HEK293T (cell line): ENCODE data around the gene CCNB1.
"Not testable (repeated sequence)": the region's sequence is repeated elsewhere in the genome, so short reads cannot be mapped to it uniquely, and the experiment has no call there.

Experiments
- CTCF ChIA-PET: fragments of 350-600 bp; formaldehyde crosslinking; extraction: SDS; loops from one replicate; lab custom pipeline; 2021; ENCODE audit warnings: antibody characterized with exemption, inconsistent platforms; lab: Yijun Ruan, JAX
- POLR2A ChIA-PET: fragments of 350-600 bp; formaldehyde crosslinking; extraction: SDS; loops from one replicate; lab custom pipeline; 2020; ENCODE audit warnings: antibody characterized with exemption, inconsistent platforms; lab: Yijun Ruan, JAX
- DNase-seq: peaks from one replicate; pipeline ENCODE4 v3.0.0; 2012; ENCODE audit warnings: mixed read lengths; ENCODE audit errors: extremely low spot score
- ARNT ChIP-seq: fragments of 450-650 bp; IDR thresholded peaks from 2 replicates; pipeline ENCODE4 v1.6.1; 2017; ENCODE audit warnings: mild to moderate bottlenecking
- BHLHE40 ChIP-seq: fragments of 450-650 bp; IDR thresholded peaks from 2 replicates; pipeline ENCODE4 v1.6.1; 2016; ENCODE audit warnings: mild to moderate bottlenecking, moderate library complexity, borderline replicate concordance
- CTBP1 ChIP-seq: fragments of 450-650 bp; IDR thresholded peaks from 2 replicates; pipeline ENCODE4 v1.6.1; 2016; ENCODE audit warnings: borderline replicate concordance
- ELF4 ChIP-seq: fragments of 450-650 bp; IDR thresholded peaks from 2 replicates; pipeline ENCODE4 v1.6.1; 2017; ENCODE audit warnings: antibody characterized with exemption
- FOXA1 ChIP-seq: fragments of 450-650 bp; IDR thresholded peaks from 2 replicates; pipeline ENCODE4 v1.6.1; 2016; ENCODE audit warnings: mild to moderate bottlenecking
- FOXK2 ChIP-seq: fragments of 450-650 bp; IDR thresholded peaks from 2 replicates; pipeline ENCODE4 v1.6.1; 2016; ENCODE audit warnings: mild to moderate bottlenecking
- FOXM1 ChIP-seq: fragments of 450-650 bp; IDR thresholded peaks from 2 replicates; pipeline ENCODE4 v1.6.1; 2017; ENCODE audit warnings: mild to moderate bottlenecking, borderline replicate concordance
- HDGF ChIP-seq: fragments of 450-650 bp; IDR thresholded peaks from 2 replicates; pipeline ENCODE4 v1.6.1; 2017; ENCODE audit warnings: antibody characterized with exemption, borderline replicate concordance
- L3MBTL2 ChIP-seq: fragments of 450-650 bp; conservative IDR thresholded peaks from 2 replicates; pipeline ENCODE4 v1.6.1; 2016; ENCODE audit warnings: mild to moderate bottlenecking
- LEF1 ChIP-seq: fragments of 450-650 bp; IDR thresholded peaks from 2 replicates; pipeline ENCODE4 v1.6.1; 2017; ENCODE audit warnings: mild to moderate bottlenecking, borderline replicate concordance
- NFRKB ChIP-seq: fragments of 450-650 bp; IDR thresholded peaks from 2 replicates; pipeline ENCODE4 v1.6.1; 2016; ENCODE audit warnings: mild to moderate bottlenecking, moderate library complexity
- SP1 ChIP-seq: fragments of 450-650 bp; IDR thresholded peaks from 2 replicates; pipeline ENCODE4 v1.6.1; 2017
- SUZ12 ChIP-seq: fragments of 450-650 bp; IDR thresholded peaks from 2 replicates; pipeline ENCODE4 v1.6.1; 2016; ENCODE audit warnings: mild to moderate bottlenecking
- TARDBP ChIP-seq: fragments of 450-650 bp; IDR thresholded peaks from 2 replicates; pipeline ENCODE4 v1.6.1; 2016
- ZNF384 ChIP-seq: fragments of 450-650 bp; IDR thresholded peaks from 2 replicates; pipeline ENCODE4 v1.6.1; 2016
- TF ChIP-seq, protein P1 (sequence below): fragments of 450-650 bp; IDR thresholded peaks from 2 replicates; pipeline ENCODE4 v1.6.1; 2016

Gene CCNB1

DNA sequence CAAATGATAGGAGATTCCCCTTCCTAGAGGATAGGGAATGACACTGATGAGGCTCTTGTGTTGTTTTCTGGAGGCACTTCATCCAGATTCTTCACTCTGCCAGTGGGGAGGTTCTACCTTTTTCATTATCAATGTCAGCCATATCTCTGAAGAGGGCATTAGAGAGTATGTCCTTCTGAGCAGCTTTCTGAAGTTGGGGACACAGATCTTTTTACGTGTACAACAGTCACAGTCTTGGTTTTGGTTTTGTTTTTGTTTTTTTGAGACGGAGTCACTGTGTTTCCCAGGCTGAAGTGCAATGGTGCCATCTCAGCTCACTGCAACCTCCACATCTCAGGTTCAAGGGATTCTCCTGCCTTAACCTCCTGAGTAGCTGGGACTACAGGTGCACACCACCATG lies 45.1 kb downstream of the CCNB1 start:
- DNase-seq = no peak
- TF ChIP-seq, protein P1, sequence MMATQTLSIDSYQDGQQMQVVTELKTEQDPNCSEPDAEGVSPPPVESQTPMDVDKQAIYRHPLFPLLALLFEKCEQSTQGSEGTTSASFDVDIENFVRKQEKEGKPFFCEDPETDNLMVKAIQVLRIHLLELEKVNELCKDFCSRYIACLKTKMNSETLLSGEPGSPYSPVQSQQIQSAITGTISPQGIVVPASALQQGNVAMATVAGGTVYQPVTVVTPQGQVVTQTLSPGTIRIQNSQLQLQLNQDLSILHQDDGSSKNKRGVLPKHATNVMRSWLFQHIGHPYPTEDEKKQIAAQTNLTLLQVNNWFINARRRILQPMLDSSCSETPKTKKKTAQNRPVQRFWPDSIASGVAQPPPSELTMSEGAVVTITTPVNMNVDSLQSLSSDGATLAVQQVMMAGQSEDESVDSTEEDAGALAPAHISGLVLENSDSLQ = no peak
- no peak for TF ChIP-seq FOXM1
- no peak for TF ChIP-seq TARDBP
- TF ChIP-seq NFRKB = no peak
- TF ChIP-seq ZNF384 = no peak
- no peak for TF ChIP-seq L3MBTL2
- TF ChIP-seq ELF4 = no peak
- no peak for TF ChIP-seq CTBP1
- no peak for TF ChIP-seq SUZ12
- no peak for TF ChIP-seq BHLHE40
- no peak for TF ChIP-seq LEF1
- TF ChIP-seq FOXK2 = no peak
- no peak for TF ChIP-seq ARNT
- TF ChIP-seq HDGF = no peak
- no peak for TF ChIP-seq SP1
- TF ChIP-seq FOXA1 = no peak
- ChIA-PET POLR2A (interaction anchor here (1.6 to 1.7 kb wide), 2 partner anchors 22 to 45 kb away, joined by 4 to 5 read pairs; partner anchors contain the start of genes CCNB1 and CENPH), CTCF (no interaction called here)

DNA sequence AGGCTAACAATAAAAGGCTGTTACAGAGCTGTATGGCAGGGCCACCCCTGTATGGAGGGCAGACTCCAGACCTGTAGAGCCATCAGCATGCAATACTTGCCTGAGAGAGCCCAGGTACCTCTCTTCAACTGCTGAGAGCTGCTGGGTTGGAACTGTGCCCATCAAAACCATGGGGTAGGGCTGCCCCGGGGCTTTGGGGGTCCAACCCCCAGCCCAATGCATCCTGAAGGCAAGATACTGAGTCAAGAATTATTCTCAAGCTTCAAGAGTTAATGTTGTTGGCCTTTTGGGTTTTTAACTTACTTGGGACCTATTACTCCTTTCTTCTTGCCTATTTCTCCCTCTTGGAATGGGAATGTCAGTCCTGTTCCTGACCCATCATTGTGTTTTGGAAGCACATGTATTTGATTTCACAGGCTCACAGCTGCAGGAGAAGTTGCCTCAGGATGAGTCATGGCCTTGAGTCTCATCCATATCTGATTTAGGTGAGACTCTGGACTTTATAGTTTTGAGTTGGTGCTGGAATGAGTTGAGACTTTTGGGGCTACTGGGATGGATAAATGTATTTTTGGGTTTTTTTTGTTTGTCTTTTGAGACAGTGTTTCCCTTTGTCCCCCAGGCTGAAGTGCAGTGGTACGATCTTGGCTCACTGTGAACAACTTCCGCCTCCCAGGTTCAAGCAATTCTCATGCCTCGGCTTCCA lies 46.7 kb downstream of the CCNB1 start:
- POLR2A ChIA-PET = interaction anchor here (1.6 kb wide), 1 partner anchor 24 kb away, joined by 4 read pairs; the partner anchor contains the start of gene CENPH
- CTCF ChIA-PET = no interaction called here
- TF ChIP-seq SUZ12 (no peak), LEF1 (no peak), FOXM1 (no peak), ARNT (no peak), ZNF384 (no peak), L3MBTL2 (no peak), TARDBP (no peak), FOXK2 (no peak), SP1 (no peak), FOXA1 (no peak), NFRKB (no peak), BHLHE40 (no peak), CTBP1 (no peak)
- TF ChIP-seq, protein P1 = no peak
- DNase-seq = no peak

DNA sequence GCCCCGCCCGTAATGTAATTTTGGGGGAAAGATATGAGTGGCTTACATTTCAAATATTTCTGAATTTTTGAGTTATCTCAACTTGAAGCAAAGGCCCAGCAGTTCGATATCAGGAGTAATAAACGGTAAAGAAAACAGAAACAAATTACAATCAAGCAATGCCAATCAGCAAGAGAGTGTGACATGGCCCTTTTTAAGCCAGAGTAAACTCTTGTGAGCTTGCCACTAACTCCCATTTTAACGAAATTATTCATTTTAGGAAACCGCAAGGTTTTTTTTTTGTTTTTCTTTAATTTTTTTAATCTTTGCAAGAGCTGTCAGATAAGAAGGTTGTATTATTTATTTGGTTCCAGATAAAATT lies 50.2 kb downstream of the CCNB1 start:
- POLR2A ChIA-PET = interaction anchor here (1.0 kb wide), 1 partner anchor 17 kb away, joined by 3 read pairs; the partner anchor contains the start of gene CDK7
- DNase-seq = no peak
- CTCF ChIA-PET = no interaction called here
- TF ChIP-seq FOXM1 = no peak

DNA sequence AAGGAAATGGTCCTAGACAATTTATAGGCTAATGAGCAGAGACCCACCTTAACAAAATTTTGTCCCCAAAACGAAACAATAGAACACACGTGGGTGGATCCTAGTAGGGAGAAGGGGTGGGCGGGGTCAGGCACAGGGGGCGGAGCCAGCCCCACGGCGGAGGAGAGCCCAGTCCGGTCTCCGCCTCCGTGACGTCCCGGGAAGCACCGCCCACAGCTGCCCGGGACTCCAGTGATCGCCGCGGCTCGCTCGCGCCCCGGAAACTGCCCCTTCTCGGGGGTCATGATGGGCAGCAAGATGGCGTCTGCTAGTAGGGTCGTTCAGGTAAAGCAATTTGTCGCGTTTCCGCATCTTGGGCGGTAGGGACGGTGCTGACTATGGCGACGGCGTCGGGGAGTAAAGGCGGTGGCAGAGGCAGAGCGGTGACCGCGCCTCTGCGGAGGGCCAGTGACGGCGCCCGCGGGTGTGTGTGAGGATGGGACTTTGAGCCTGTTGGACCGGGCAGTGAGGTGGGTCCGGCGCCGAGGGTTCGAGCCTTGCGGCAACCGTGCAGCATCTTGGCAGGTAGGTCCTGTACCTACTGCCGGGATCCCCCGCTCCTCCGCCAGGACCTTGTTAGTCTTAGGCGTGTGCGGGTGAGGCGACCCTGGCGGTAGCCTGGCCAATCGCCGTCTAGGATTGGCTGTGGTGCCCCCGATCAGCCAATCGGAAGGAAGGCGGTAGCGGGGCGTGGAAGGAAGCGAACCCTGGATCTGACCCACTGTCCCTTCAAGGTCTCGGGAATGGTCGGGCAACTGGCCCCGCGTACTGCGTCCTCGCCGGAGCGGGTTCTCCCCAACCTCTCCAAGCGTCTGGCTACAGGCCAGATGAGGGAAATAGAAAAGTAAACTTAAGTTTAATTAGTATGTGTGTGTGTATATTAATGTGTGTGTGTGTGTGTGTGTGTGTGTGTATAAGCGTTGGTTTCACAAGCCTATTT lies 50.9 kb downstream of the CCNB1 start:
- ChIA-PET CTCF (no interaction called here), POLR2A (interaction anchor here (1.0 kb wide), 1 partner anchor 16 kb away, joined by 3 read pairs; the partner anchor contains the start of gene CDK7)
- DNase-seq = peak; percentile 97
- TF ChIP-seq FOXK2 (no peak), HDGF (0 out of 2 replicates have a peak, but pooled peaks have one; percentile 70), ELF4 (peak; percentile 55)
- TF ChIP-seq, protein P1 = peak; percentile 64

DNA sequence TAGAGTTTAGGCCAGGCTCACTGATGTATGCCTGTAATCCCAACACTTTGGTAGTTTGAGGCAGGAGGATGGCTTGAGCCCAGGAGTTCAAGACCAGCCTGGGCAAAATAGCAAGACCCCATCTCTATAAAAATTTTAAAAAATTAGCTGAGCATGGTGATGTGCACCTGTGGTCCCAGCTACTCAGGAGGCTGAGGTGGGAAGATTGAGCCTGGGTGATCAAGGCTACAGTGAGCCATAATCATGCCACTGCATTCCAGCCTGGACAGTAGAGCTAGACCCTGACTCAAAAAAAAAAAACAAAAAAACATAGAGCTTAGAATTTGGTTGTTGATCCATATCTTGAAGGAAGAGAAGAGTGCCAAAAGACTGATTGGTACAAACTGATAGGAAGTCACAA lies 53.0 kb downstream of the CCNB1 start:
- ChIA-PET POLR2A (no interaction called here), CTCF (no interaction called here)
- no peak for DNase-seq
- TF ChIP-seq LEF1 (no peak), ZNF384 (no peak), HDGF (no peak), L3MBTL2 (no peak), FOXA1 (no peak), ELF4 (no peak), TARDBP (no peak), FOXM1 (no peak)
- TF ChIP-seq, protein P1 = no peak

DNA sequence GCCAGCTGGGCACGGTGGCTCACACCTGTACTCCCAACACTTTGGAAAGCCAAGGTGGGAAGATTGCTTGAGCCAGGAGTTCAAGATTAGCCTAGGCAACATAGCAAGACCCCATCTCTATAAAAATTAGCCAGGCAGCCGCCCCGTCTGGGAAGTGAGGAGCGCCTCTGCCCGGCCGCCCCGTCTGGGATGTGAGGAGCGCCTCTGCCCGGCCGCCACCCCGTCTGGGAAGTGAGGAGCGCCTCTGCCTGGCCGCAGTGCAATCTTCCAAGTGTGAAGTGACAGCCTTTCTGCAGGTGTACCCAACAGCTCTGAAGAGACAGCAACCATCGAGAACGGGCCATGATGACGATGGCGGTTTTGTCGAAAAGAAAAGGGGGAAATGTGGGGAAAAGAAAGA lies 53.4 kb downstream of the CCNB1 start:
- DNase-seq, POLR2A ChIA-PET, CTCF ChIA-PET: not testable (repeated sequence)

DNA sequence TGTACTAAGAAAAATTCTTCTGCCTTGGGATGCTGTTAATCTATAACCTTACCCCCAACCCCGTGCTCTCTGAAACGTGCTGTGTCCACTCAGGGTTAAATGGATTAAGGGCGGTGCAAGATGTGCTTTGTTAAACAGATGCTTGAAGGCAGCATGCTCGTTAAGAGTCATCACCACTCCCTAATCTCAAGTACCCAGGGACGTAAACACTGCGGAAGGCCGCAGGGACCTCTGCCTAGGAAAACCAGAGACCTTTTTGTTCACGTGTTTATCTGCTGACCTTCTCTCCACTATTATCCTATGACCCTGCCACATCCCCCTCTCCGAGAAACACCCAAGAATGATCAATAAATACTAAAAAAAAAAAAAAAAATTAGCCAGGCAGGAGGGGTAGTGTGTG lies 53.9 kb downstream of the CCNB1 start:
- DNase-seq, POLR2A ChIA-PET: not testable (repeated sequence)
- CTCF ChIA-PET = interaction anchor here (0.6 kb wide), 1 partner anchor 1717 kb away, joined by 3 read pairs; no protein-coding TSS in a partner anchor
